Measurements from ENCODE around the gene CCDC171.
"Not testable (repeated sequence)": the region's sequence is repeated elsewhere in the genome, so short reads cannot be mapped to it uniquely, and the experiment has no call there.

The CCDC171 gene

DNA sequence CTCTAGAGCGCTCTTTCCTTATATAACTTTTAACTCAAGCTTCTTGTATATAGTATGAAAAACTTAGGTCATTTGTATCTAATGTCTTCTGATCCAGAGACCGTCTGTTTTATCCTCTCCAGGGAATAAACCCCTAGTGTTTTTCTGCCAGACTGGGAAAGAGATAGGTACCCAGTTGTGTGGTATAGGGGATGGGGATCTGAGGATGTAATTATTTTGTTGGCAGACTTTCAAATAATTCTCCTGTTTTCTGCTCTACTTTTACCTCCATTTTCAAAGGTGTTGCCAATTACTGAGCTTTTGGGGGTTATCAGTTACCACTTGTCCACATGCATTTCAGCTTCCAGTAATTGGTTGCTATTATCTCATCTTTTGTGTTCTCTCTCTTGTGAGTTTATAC is 17.9 kb downstream of the CCDC171 start:
- no peak for DNase-seq

- DNase-seq, result no peak
Observed at GRCh38 chr9:15572200-15572770, 19.4 kb downstream of the CCDC171 start.

- DNase-seq, result no peak
Observed at GRCh38 chr9:15576350-15577050, 23.7 kb downstream of the CCDC171 start.

GRCh38 chr9:15578714-15579113 is 25.9 kb downstream of the CCDC171 start:
- DNase-seq, result no peak

GRCh38 chr9:15584379-15584778 is 31.5 kb downstream of the CCDC171 start:
- DNase-seq, result no peak

DNA sequence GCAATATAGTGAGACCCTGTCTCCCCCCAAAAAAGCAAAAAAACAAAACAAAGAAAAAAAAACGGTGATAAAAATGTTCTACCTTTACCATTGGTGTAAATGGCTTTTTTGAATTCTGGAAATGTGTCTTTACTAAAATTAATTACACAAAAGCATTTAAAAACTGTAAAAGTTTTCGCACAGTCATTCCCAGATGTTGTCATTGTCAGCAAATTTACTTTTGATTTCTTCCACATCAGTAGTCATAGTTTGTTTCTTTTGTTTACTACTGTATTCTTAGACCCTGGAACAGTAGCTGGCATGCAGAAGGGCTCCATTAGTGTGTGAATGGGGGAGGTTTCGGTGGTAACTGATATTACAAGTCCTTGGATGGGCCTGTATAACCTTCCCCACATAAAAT is 39.5 kb downstream of the CCDC171 start:
- no peak for DNase-seq

DNA sequence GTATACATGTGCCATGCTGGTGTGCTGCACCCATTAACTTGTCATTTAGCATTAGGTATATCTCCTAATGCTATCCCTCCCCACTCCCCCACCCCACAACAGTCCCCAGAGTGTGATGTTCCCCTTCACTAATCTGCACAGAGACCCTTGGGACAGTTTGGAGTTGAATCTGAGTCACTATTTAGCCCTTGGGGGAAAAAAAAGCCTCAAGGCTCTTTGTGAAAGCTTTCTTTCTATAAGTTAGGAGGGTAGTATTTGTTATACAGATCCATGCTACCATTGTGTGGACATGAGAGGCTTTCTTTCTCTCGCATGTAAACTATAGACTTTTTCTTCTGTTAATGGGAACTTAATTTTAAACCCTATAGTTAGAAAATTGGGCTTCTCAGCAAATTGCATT is 40.1 kb downstream of the CCDC171 start:
- not testable (repeated sequence) for DNase-seq

DNA sequence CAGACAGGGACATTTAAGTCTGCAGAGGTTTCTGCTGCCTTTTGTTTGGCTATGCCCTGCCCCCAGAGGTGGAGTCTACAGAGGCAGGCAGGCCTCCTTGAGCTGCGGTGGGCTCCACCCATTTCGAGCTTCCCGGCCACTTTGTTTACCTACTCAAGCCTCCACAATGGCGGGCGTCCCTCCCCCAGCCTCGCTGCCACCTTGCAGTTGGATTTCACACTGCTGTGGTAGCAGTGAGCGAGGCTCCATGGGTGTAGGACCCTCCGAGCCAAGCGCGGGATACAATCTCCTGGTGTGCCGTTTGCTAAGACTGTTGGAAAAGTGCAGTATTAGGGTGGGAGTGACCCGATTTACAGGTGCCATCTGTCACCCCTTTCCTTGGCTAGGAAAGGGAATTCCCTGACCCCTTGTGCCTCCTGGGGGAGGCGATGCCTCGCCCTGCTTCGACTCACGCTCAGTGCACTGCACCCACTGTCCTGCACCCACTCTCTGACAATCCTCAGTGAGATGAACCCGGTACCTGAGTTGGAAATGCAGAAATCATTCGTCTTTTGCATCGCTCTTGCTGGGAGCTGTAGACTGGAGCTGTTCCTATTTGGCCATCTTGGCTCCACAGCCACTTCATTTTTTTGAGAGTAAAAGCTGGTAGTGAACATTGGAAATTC is 48.0 kb downstream of the CCDC171 start:
- DNase-seq, result not testable (repeated sequence)

DNA sequence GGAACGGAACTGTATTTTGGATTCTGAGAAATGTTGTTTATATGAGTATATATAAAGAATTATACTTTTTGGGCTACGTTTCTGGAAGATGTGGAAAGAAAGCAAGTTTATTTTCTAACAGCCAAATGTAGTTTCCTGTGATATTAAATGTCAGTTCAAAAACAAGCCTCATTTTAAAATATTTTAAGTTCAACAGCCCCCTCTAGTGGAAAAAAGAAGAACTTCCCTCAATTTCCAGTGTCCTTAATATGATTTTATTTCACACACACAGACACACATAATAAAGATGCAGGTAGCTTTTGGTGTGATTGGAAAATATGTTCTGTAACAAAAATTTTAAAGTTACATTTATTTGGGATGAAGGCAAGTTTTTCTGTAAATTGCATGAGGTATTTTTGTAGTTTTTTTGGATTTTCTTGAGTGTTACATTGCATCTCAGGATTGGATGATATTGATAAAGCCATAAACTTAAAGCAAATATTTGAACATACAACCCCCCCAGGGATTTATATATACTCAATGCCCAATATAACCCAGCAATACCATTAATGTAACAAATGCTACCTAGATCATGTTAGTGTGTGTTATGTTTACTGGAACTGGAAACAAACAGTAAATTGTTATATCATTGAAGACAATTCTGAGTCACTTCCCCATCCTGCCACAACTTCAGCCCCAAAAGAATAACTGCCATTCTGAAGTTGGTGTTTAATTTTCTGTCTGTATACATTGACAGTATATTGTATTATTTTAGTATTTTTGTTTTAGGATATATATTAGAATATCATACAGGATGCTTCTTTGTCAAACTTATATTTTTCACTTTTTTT is 54.0 kb downstream of the CCDC171 start:
- peak; percentile 8 for DNase-seq

DNA sequence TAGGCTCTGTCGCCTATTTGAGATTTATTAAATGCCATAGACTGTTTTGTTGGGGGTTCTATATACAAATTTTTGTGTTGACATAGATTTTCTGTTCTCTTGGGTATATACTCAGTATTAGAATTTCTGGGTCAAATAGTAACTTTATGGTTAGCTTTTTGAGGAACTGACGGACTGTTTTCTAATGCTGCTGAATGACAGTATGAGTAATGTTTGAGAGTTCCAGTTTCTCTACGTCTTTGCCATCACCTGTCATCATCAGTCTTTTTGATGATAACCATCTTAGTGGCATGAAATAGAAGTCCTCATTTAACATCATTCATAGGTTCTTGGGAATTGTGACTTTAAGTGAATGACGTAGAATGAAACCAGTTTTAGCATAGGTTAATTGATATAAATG is 60.1 kb downstream of the CCDC171 start:
- DNase-seq, result no peak

- no peak for DNase-seq
Observed at GRCh38 chr9:15617782-15618181, 64.9 kb downstream of the CCDC171 start.

DNA sequence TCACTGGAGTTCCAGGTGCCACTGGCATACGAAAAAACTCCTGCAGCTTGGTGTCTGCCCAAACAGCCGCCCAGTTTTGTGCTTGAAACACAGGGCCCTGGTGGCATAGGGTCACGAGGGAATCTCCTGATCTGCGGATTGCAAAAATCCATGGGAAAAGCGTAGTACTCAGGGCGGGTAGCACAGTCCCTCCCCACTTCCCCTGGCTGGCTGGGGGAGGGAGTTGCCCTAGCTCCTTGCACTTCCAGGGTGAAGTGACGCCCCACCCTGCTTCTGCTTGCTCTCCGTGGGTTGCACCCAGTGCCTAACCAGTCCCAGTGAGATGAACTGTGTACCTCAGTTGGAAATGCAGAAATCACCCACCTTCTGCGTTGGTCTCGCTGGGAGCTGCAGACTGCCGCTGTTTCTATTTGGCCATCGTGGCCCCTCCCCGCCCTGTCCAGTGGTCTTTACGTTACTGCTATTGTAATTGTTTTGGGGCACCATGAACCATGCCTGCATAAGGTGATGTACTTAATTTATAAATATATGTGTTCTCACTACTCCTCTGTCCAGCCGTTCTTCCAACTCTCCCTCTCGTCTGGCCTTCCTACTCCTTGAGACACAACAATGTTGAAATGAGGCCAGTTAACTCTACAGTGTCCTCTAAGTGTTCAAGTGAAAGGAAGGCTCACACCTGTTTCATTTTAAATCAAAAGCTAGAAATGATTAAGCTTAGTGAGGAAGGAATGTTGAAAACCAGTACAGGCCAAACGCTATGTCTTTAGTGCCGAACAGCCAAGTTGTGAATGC is 65.9 kb downstream of the CCDC171 start:
- no peak for DNase-seq

DNA sequence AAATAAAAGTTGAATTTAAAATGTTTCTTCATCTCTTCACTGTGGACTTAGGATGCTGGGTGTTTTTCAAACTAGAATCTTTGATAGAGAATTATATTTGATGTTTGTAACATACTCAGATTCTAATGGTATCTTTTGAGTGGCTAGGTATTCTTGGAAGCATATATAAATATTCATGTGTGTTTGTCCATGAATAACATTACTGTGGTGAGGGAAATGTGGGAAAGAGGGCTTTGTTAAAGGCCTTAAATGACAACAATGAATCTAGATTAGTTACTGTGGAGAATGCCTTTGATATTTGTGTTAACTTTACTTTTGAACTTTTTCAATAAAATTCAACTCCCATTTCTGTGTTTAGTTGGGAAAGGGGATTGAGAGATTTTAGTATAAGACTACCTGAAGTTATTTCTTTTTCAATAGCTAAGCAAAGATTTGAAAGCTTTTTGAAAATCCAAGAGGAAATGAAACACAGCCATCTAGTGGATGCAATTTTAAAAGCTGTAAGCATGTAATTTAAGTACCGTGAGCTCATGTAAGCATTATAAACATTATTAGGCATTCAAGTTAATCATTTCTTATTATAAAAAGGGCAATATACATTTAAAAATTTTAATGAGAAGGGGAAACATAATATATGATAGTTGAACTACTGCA is 69.6 kb downstream of the CCDC171 start:
- DNase-seq, result no peak

- DNase-seq, result no peak
Observed at GRCh38 chr9:15635752-15636151, 82.9 kb downstream of the CCDC171 start.

DNA sequence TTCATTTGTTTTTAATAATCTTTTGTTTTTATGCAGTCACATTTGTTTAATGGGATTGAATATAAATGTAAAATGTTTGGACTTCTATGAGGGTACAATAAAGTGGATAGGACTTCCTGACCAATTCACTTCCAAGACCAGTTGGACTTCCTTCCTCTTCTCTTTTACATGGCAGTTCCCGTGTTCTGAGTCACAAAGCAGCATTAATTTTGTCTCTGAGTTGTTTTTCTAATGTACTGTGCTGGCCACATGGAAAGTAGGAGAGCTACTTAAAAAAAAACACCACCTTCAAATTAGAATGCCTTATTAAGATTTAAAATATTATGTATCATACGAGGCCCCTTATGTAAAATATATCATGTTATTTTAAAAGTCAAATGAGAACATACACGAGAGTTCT is 87.3 kb downstream of the CCDC171 start:
- no peak for DNase-seq

GRCh38 chr9:15641291-15641690 is 88.4 kb downstream of the CCDC171 start:
- DNase-seq, result no peak

DNA sequence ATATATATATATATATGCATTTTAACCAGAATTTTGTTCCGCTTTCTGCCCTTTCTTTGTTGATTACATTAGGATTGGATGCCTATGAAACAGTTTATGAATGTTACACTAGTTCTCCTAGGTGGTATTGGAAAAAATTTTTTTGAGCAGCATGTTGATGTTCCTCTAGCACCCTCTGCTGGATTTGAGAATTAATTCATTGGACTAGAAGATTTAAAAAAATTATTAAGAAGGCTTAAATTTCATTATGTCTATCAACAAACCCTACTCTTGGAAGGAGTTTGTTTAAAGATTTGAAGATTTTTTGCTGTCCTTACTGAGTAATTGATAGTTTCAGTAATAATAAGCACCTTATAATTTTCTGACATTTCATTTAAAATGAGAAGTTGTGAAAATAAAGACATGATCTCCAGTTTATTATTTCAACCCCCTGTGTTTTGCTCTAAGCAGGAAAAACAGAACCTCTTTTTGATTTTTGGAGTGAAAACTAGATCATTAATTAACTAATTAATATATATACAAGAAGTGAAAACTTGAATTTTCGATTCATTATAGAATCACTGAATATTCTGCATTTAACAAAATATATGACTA is 89.6 kb downstream of the CCDC171 start:
- no peak for DNase-seq

- no peak for DNase-seq
Observed at GRCh38 chr9:15670246-15670645, 117.4 kb downstream of the CCDC171 start.

- DNase-seq, result no peak
Observed at GRCh38 chr9:15670894-15671293, 118.1 kb downstream of the CCDC171 start.

GRCh38 chr9:15693701-15694100 is 140.9 kb downstream of the CCDC171 start:
- DNase-seq, result no peak

- no peak for DNase-seq
Observed at GRCh38 chr9:15696979-15697378, 144.1 kb downstream of the CCDC171 start.

DNA sequence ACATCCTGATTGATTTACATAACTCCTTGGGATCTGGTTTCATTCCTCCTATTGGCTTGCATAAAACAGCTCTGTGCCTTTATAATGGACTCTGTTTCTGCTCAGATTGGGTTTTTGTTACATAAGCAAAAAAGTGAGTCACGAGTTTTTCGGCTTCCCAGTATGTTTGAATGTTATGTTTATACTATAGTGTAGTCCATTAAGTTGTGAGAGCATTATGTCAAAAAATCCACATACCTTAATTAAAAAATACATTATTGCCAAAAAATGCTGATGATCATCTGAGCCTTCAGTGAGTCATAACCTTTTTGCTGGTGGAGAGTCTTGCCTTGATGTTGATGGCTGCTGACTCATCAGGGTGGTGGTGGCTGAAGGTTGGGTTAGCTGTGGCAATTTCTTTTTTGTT is 144.6 kb downstream of the CCDC171 start:
- peak; percentile 63 for DNase-seq
